GM12801 (cell line): ENCODE measurements around the gene FGB.

ENCODE experiments used
- TF ChIP-seq, protein P1 (sequence below): IDR thresholded peaks from one replicate; pipeline ENCODE4 v1.5.1; 2011; ENCODE audit warnings: control low read depth; ENCODE audit not compliant: insufficient read length; ENCODE audit errors: extremely low read depth

Gene FGB

DNA sequence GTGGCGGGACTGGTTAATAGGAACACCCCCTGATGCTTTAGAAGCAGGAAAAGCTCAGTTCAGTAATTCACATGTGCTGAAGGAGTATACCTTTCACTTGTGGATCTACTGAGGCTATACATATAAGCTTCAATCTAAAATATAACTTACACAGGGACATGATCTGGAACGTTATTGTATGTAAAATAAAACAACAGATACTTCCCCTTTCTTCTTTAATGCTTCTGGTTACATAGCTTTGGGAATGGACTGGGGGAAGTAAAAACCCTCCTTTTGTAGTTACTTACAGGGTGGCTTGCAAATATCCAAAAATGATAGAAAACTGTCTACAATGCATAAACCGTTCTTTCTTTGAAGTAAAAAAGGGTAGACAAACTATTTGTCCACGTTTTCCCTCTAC is 47.8 kb downstream of the FGB start:
- TF ChIP-seq, protein P1, sequence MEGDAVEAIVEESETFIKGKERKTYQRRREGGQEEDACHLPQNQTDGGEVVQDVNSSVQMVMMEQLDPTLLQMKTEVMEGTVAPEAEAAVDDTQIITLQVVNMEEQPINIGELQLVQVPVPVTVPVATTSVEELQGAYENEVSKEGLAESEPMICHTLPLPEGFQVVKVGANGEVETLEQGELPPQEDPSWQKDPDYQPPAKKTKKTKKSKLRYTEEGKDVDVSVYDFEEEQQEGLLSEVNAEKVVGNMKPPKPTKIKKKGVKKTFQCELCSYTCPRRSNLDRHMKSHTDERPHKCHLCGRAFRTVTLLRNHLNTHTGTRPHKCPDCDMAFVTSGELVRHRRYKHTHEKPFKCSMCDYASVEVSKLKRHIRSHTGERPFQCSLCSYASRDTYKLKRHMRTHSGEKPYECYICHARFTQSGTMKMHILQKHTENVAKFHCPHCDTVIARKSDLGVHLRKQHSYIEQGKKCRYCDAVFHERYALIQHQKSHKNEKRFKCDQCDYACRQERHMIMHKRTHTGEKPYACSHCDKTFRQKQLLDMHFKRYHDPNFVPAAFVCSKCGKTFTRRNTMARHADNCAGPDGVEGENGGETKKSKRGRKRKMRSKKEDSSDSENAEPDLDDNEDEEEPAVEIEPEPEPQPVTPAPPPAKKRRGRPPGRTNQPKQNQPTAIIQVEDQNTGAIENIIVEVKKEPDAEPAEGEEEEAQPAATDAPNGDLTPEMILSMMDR = no peak

DNA sequence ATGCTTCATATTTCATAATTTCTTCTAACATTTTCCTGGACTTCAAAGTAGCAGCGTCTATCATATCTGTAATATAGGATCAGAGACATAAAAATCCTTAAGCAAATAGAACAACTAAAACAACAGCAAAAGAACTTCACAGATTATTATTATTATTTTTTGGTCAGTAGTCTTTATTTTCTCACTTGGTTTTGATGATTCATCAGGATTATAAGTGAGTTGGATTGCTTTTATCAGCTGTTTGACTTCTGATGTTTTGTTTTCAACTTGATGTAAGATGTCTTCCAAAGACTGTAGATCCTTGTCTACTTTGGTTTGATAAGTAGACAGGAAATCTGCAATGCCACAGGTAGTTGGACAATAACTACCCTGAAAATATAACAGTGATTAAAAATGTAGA is 49.0 kb downstream of the FGB start:
- TF ChIP-seq, protein P1 = no peak

DNA sequence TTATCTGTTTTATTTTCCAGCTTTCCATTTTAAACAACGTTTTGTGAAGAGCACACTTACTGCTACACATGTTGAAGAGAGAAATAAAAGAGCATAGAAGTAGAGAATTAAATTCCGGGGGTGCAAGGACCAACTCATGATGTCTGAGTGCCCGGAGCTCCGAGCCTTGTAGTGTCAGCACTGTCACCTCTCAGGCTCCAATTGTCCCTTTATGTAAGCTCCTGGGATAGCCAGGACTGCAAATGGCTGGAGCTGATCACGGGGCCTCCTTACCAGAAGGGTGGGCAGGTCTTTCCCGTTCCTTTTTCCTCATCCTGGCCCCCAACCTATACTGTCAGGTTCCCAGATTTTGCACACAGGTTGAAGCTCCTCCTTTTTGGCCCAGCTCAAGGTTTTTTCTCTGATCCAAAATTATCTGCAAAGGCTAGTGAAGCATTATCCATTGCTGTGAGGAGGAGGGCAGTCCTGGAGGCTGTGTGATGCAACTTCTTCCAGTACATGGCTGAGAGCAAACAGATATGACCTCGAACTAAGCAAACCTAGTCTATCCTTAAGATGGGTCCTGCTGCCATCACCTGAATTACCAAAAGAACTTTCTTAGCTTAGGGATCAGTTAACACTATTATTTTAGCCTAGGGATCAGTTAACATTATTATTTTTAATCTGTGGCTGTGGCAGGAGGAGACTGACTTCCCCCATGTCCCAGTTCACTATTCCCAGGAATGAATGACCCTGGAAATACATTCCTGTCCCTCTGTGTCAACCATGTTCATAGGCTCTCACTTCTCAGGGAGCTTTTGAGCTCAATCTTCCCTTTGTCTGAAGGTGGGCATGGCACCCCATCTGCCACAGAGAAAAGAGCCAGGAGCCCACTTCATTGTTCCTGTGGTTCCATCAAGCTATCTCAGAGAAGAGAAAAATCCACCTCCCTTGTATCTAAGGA is 49.9 kb downstream of the FGB start, which contains the start of gene FGG:
FGG (minus strand) TSS at position 185 of the 943 bp plus-strand sequence; CDS start at position 138, 47 bp downstream.
- TF ChIP-seq, protein P1 = no peak

DNA sequence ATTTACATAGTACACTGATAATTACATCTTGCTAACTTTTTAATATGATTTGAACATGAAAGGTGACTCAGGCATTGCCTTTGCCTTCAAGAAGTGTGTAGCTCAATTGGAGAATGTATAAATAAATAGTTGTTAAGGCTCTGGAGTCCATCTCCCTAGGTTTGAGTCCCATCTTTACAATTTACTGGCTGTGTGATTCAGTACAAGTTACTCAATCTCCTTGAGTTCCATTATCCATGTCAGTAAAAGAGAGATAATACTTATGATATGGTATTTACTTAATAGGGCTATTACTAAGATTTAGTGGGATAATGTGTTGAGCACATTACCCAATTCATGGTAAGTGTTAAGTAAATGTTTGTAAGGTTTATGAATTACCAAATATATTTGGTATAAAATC is 51.5 kb downstream of the FGB start:
- TF ChIP-seq, protein P1 = no peak

DNA sequence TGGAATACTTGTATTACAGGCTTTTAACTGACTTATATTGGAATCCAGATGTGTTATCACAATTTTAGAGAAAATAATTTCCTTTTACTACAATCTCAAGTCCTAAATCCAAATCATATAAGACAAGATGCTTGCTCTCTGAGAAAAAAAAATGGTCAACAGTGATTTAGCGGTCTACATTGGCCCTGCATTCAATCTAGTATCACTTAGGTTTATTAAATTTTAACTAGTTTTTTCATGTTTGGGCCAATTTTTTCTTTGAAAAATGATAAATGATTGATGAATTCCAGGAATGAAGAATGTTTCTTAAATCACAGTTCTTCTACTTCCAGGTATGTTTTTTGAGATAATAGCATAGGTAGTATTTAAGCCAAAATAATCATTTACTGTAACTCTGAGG is 52.4 kb downstream of the FGB start:
- TF ChIP-seq, protein P1 = no peak

DNA sequence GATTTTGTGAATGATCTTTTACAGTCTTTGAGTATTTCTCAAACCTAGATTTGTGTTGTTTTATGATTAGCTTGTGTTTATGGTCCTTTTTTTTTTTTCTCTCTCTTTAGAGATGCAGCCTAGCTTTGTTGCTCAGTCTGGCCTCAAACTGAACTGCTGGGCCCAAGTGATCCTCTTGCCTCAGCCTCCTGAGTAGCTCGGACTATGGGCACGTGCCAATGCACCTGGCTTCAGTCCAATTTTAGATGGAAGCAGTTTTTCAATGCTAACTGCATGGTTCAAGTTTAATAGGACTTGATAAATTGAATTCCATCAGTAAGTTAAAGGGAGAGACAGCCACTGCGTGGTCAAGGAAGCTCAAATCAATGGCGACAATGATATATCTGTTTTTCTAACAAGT is 53.5 kb downstream of the FGB start:
- TF ChIP-seq, protein P1 = no peak

DNA sequence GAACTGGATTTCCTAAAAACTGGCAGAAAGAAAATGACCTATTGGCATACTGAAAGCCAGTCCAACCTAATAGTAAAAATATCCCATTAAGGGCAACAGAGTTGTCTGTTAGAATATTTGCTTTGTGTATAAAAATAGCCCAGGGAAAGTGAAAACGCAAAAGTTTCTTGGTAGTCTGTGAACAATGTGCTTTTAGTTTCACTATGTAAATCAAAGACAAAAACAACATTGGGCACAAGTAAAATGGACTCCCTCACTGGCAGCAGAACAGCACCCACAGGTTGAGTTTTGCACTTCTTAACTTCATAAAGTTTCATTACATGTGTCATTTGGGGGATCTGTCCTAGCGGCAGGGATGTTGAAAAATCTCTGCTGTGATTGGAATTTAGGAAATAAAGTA is 53.9 kb downstream of the FGB start:
- TF ChIP-seq, protein P1 = no peak
